22Rv1 (cell line): Measurements from ENCODE around the gene RAPGEF3.
A peak's percentile ranks its signal among the peaks of the same experiment; 100 is the strongest.

Source experiments
- H3K27ac ChIP-seq: fragments of 450-650 bp; 2 replicates; pipeline ENCODE4 v1.5.1; 2017
- ZFX ChIP-seq: fragments of 450-650 bp; IDR thresholded peaks from 2 replicates; pipeline ENCODE4 v1.6.1; 2017; ENCODE audit warnings: antibody characterized with exemption, borderline replicate concordance
- TF ChIP-seq, protein P1 (sequence below): fragments of 450-650 bp; IDR thresholded peaks from 2 replicates; pipeline ENCODE4 v1.5.1; 2017; ENCODE audit warnings: mild to moderate bottlenecking

The RAPGEF3 gene

DNA sequence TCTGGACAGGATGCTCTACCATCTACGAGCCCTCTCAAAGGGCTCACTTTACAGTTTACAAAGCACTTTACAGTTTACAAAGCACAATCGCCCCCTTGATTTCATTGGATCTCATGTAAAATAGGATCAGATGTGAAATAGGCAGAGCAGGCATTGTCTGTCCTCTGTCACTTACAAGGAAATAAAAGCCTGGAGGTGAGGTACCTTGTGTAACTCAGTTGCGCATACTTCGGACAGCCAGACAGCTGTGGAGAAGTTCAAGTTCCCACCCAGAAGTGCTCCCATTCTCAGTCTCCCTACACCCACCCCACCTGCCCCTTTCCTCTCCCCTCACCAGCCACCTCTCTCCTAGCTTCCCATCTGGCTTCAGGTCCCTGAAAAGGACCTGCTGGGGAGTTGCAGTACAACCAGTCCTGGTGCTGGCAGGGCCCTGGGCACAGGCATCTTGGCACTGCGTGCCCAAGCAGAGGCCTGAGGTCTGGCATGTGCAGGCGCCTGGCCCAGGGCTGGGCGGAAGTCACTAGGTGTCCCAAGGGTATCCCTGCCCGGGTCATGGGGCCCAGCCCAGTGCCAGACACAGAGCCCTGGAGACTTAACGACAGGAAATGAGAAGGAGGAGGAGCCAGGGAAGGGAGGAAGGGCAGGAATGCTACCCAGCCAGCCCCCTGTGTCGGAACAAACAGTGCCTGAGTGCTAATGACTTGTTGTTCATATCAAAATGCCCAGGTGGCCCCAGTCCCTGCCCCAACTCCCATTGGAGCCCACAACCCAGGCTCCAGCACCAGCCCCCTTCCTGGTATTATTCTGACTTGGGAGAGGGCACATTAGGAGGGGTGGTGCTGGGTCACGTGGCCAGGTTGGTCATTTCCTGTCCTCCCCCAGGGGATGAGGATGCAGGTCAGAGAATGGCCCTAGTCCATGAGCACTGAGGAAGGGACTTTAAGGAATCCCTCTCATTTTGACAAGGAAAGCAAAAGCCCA lies 5.4 kb downstream of the RAPGEF3 start:
- TF ChIP-seq, protein P1, sequence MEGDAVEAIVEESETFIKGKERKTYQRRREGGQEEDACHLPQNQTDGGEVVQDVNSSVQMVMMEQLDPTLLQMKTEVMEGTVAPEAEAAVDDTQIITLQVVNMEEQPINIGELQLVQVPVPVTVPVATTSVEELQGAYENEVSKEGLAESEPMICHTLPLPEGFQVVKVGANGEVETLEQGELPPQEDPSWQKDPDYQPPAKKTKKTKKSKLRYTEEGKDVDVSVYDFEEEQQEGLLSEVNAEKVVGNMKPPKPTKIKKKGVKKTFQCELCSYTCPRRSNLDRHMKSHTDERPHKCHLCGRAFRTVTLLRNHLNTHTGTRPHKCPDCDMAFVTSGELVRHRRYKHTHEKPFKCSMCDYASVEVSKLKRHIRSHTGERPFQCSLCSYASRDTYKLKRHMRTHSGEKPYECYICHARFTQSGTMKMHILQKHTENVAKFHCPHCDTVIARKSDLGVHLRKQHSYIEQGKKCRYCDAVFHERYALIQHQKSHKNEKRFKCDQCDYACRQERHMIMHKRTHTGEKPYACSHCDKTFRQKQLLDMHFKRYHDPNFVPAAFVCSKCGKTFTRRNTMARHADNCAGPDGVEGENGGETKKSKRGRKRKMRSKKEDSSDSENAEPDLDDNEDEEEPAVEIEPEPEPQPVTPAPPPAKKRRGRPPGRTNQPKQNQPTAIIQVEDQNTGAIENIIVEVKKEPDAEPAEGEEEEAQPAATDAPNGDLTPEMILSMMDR: no peak
- no peak for TF ChIP-seq ZFX
- H3K27ac ChIP-seq: peak overlapping the region; percentile 35

DNA sequence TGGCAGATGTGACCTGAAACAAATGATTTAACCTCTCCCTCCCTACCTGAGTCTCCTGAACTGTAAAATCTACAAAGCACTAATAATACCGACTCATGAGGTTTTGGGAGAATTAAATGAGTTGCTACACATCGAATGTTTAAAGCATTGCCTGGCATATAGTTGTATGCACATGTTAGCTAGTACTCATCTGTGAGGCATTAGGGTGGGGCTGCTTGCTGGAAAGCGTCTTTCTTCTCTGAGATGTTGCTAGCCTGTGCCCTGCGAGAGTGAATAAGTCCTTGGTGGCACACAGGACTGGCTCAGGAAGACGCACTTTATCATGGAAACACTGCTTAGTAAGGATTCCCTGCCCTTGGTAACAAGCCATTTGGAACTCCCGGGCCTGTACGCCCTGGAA lies 6.1 kb downstream of the RAPGEF3 start:
- H3K27ac ChIP-seq: no peak overlapping the region
- TF ChIP-seq, protein P1: no peak
- no peak for TF ChIP-seq ZFX

DNA sequence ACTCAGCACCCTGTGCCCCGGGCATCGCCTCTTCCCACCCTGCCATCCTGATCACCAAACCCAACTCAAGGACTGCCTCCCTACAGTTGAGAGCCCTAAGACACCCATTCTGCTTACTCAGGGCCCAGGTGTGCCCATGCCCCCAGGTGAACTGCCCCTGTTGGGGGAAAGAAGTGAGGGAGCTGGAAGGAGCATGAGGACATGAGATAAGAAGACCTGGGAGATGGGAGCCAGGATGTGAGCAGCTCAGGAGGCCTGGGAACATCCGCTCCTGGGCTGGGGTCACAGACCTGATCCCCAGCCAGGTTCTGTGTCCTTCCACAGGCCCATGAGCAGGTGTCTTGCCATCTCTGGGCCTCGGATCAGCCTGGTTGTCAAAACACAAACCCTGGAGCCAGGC lies 6.6 kb downstream of the RAPGEF3 start:
- TF ChIP-seq ZFX: no peak
- TF ChIP-seq, protein P1: no peak
- no peak overlapping the region for H3K27ac ChIP-seq

DNA sequence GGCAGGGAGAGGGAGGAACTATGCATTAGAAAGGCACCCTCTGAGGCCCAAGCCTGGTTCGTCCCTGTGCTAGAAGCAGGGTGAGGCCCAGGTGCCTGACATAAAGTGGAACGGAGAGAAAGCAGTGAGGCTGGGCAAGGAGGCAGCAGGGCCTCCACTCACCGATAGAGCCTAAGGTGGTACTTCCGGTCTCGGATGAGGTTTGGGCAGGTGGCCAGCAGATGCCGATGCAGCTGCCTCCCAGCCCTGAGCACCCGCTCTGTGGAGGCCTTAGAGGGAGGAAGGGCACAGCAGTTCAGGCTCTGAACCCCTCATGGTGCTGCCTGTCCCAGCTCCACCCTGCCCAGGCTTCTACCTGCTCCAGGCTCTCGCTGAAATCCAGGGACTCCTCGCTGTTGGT lies 7.1 kb downstream of the RAPGEF3 start:
- TF ChIP-seq ZFX: no peak
- TF ChIP-seq, protein P1: no peak
- no peak overlapping the region for H3K27ac ChIP-seq

DNA sequence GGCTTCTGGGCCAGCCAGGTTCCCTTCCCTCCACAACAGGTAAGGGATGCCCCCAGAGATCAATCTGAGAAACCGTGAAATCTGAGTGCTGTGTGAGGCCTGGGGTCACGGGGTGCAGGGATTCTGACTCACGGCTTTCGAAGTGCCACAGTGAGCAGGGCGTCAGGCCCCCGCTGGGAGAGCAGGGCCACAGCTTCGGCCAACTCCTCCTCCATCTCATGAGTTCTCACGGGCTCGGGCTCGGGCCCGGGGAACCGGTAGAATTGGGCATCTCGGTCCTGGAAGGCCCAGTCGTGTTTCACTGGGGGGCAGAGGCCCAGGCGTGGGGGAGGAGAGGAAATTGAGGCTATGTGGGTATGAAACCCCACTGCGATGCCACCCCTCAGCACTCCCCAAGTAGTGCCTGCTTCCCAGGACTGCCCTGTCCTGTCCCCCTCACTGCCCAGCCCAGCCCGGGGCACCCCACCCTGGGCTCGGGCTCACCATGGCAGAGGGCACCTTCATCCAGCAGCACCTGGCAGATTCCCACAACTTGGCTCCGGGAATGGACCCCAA lies 7.7 kb downstream of the RAPGEF3 start:
- H3K27ac ChIP-seq: no peak overlapping the region
- no peak for TF ChIP-seq ZFX
- TF ChIP-seq, protein P1: no peak

DNA sequence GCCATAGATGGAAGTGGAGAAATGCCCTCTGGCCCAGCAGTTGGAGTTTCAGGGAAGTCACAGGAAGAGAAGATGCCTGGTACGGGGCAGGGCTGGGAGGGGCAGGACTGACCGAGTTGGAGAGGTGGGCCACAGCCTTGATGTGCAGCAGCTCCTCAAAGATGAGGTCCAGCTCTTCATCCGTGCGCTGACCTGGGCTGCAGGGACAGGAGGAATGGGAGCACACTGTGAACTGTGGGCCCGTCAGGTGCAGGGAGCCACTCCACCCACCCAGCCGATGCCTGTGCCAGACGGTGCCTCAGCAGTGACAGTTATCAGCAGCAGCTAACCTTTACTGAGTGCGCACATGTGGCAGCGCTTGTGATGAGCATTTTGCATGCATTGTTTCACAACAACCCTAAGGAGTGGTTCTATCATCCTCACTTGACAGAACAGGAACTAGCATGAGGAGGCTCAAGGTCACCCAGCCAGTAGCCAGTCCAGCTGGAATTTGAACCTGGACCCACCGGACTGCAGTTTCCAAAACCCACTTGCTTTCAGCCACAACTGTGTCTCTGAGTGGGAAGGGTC lies 8.4 kb downstream of the RAPGEF3 start:
- TF ChIP-seq, protein P1: no peak
- TF ChIP-seq ZFX: no peak
- no peak overlapping the region for H3K27ac ChIP-seq

DNA sequence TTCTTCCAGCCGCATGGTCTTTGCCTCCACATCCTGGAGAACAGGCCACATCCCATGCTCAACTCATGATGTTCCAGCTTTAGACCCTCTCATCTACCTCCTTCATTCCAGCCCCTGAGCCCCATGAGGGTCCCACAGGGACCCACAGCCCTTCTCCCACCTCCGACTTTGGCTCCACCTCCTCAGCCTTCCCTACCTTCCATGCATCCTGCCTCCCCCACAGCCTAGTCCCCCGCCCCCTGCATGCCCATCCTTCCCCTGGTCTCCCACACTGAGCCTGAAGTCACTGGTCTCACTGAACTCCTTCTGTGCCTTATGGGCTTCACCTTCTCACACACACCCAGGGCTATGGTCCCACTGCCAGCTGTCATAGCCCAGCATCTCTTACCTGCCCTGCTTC lies 9.8 kb downstream of the RAPGEF3 start:
- TF ChIP-seq, protein P1: no peak
- TF ChIP-seq ZFX: no peak
- H3K27ac ChIP-seq: no peak overlapping the region
